SK-N-SH (cell line): ENCODE results near the gene PRKAG1. TPM values are rescaled to one million over a fixed set of nuclear protein-coding genes. Genes with fewer than 3 reads are reported as not detected.

Source experiments
- CTCF ChIA-PET: fragments of 300-600, 350-600 bp; formaldehyde crosslinking; extraction: SDS; loops from one replicate; lab custom pipeline; 2021; lab: Yijun Ruan, JAX
- POLR2A ChIA-PET: fragments of 350-600 bp; sonication (Branson Sonifier 250); formaldehyde crosslinking; extraction: SDS; loops from one replicate; lab custom pipeline; 2020; ENCODE audit warnings: antibody characterized with exemption, inconsistent platforms; lab: Yijun Ruan, JAX
- DNase-seq: peaks from one replicate; pipeline ENCODE4 v3.0.0; 2012
- H2AFZ ChIP-seq: fragments of 200-600 bp; sonication (generic); 2 replicates; pipeline ENCODE4 v1.8.1; 2016; ENCODE audit warnings: antibody characterized with exemption, mild to moderate bottlenecking, low read depth
- H3F3A ChIP-seq: fragments of 200-600 bp; sonication (generic); replicated peaks from 2 replicates; pipeline ENCODE3; 2016; ENCODE audit warnings: antibody characterized with exemption, mild to moderate bottlenecking; ENCODE audit not compliant: insufficient read depth
- H3K27ac ChIP-seq, 2 experiments: fragments of 200-500 bp in 1 of 2; fragments of 200-600 bp in 1 of 2; sonication (Bioruptor generic) in 1 of 2; sonication (generic), shearing (Covaris generic) in 1 of 2; 2 replicates each; pipeline versions ENCODE4 v1.5.1 to v1.6.1; 2014 to 2016; ENCODE audit warnings: low read depth in 2 of 2, inconsistent platforms in 1 of 2, low read length in 1 of 2, mild to moderate bottlenecking in 1 of 2, mixed read lengths in 1 of 2
- H3K27me3 ChIP-seq: fragments of 200-600 bp; sonication (generic), shearing (Covaris generic); 2 replicates; pipeline ENCODE4 v1.6.1; 2016; ENCODE audit warnings: mixed run types; ENCODE audit not compliant: insufficient read depth
- H3K36me3 ChIP-seq, 2 experiments: fragments of 200-500 bp in 1 of 2; fragments of 200-600 bp in 1 of 2; sonication (Bioruptor generic) in 1 of 2; sonication (generic) in 1 of 2; replicated peaks in 1 of 2; 2 replicates each; pipeline versions ENCODE3 to v1.5.1; 2014 to 2016; ENCODE audit warnings: low read length in 1 of 2, mild to moderate bottlenecking in 1 of 2; ENCODE audit not compliant: insufficient read depth in 2 of 2, control insufficient read depth in 1 of 2
- H3K4me1 ChIP-seq, 2 experiments: fragments of 200-500 bp in 1 of 2; fragments of 200-600 bp in 1 of 2; sonication (Bioruptor generic) in 1 of 2; sonication (generic), shearing (Covaris generic) in 1 of 2; 2 replicates each; pipeline versions ENCODE4 v1.5.1 to v1.6.1; 2014 to 2016; ENCODE audit warnings: low read depth in 1 of 2, low read length in 1 of 2, mixed run types in 1 of 2; ENCODE audit not compliant: insufficient read depth in 2 of 2, control insufficient read depth in 1 of 2
- H3K4me2 ChIP-seq: fragments of 200-600 bp; sonication (generic), shearing (Covaris generic); 2 replicates; pipeline ENCODE4 v1.6.1; 2017; ENCODE audit warnings: mixed run types
- H3K4me3 ChIP-seq, 2 experiments: fragments of 200-500 bp in 1 of 2; fragments of 200-600 bp in 1 of 2; sonication (Bioruptor generic) in 1 of 2; sonication (generic), shearing (Covaris generic) in 1 of 2; 2 replicates each; pipeline versions ENCODE4 v1.5.1 to v1.8.1; 2014 to 2016; ENCODE audit warnings: low read depth in 2 of 2, inconsistent platforms in 1 of 2, low read length in 1 of 2, mild to moderate bottlenecking in 1 of 2, mixed read lengths in 1 of 2, moderate library complexity in 1 of 2
- H3K79me2 ChIP-seq: fragments of 200-600 bp; sonication (generic); 2 replicates; pipeline ENCODE4 v1.8.1; 2017; ENCODE audit warnings: mild to moderate bottlenecking; ENCODE audit not compliant: insufficient read depth
- H3K9ac ChIP-seq: fragments of 200-600 bp; sonication (generic); 2 replicates; pipeline ENCODE4 v1.6.1; 2017; ENCODE audit warnings: mixed run types
- H3K9me2 ChIP-seq: fragments of 200-600 bp; sonication (generic); 2 replicates; pipeline ENCODE4 v1.6.1; 2017; ENCODE audit warnings: mixed run types
- H3K9me3 ChIP-seq: fragments of 200-600 bp; sonication (generic); 2 replicates; pipeline ENCODE4 v1.6.1; 2017; ENCODE audit warnings: mixed run types, mild to moderate bottlenecking, moderate library complexity
- H4K20me1 ChIP-seq: fragments of 200-600 bp; sonication (generic); 2 replicates; pipeline ENCODE4 v1.6.1; 2017; ENCODE audit warnings: mild to moderate bottlenecking, mixed run types; ENCODE audit not compliant: insufficient read depth
- JUND ChIP-seq: IDR thresholded peaks from 2 replicates; pipeline ENCODE4 v1.4.0; 2012
- MEF2A ChIP-seq: IDR thresholded peaks from 2 replicates; pipeline ENCODE4 v1.4.0; 2012; ENCODE audit warnings: low read depth, borderline replicate concordance
- POLR2AphosphoS5 ChIP-seq: IDR thresholded peaks from 2 replicates; pipeline ENCODE4 v1.6.1; 2012; ENCODE audit warnings: low read depth, low read length
- RAD21 ChIP-seq: IDR thresholded peaks from 2 replicates; pipeline ENCODE4 v1.6.1; 2012; ENCODE audit warnings: mild to moderate bottlenecking, low read length
- RXRA ChIP-seq: IDR thresholded peaks from 2 replicates; pipeline ENCODE4 v1.4.0; 2012; ENCODE audit warnings: low read depth, mild to moderate bottlenecking, borderline replicate concordance
- SIN3A ChIP-seq: IDR thresholded peaks from 2 replicates; pipeline ENCODE4 v1.6.1; 2012; ENCODE audit warnings: low read depth, mild to moderate bottlenecking, low read length, moderate library complexity, borderline replicate concordance
- TCF12 ChIP-seq: IDR thresholded peaks from 2 replicates; pipeline ENCODE4 v1.4.0; 2012
- YY1 ChIP-seq: IDR thresholded peaks from 2 replicates; pipeline ENCODE4 v1.4.0; 2012; ENCODE audit warnings: low read depth, mild to moderate bottlenecking
- WGBS: methylation state at CpG from one replicate; pipeline ENCODE4 v1.1.6; 2017; ENCODE audit warnings: low lambda C conversion rate; 5-methylcytosine and 5-hydroxymethylcytosine counted together
- polyA plus RNA-seq, 3 experiments: library from polyadenylated mRNA; depleted of rRNA; stranded (reverse); fragments of >200 nt; gene quantifications; 2 replicates each; pipeline ENCODE4 v1.2.3, GENCODE V29; 2012
- TF ChIP-seq, protein P1 (sequence below): fragments of 200-600 bp; sonication (generic); IDR thresholded peaks from 2 replicates; pipeline ENCODE4 v1.6.1; 2017; ENCODE audit warnings: antibody characterized with exemption, mild to moderate bottlenecking, moderate library complexity

The PRKAG1 gene
- polyA plus RNA-seq, 1 of the 3 experiments (the other 2 are of a cell fraction): 75.1 TPM

DNA sequence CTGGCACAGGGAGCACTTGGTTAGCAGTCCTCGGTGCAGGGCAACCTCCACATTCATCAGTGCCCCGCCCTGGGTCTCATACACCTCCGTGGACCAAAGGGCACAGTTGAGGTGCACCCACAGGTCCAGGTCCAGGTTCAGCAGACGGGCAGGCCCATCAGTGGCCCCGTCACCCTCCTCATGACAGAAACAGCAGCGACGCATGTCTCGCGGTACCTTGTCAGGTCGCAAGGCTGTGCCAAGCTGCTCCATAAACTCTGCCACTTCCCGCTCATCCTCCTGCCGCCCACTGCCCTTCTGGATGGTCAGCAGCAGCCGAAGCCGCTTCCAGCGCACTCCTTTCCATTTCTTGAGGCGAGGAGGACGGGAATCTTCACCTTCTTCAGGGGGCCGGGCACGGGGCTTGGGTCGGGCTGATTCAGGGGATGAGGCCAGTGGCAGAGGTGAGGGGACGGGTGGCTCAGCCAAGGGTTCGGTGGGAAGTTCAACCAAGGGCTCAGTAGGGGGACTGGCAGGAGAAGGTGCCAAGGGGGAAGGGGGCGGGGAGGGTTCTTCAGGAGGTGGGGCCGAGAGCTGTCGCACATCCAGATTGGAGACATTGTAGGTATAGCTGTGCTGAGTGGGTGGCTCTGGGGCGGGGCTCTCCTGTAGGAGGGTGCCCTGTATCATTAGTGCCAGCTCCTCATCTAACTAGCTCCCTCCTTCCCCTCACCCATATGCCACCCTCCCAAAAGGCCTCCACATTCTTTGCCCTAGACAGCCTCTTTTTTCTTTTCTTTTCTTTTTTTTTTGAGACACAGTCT is 8.3 kb upstream of the PRKAG1 start:
- Histone ChIP-seq H4K20me1 (no peaks in the 10 kb centered on the region), H3K4me2 (no peak overlapping the region), H3K9me2 (no peaks in the 10 kb centered on the region), H3K4me3 (no peak overlapping the region), H3K4me1 (no peaks in the 10 kb centered on the region), H3K27me3 (no peaks in the 10 kb centered on the region), H3K36me3 (peaks cover 47 to 91% of the 10 kb centered on the region in 2 experiments), H3K9ac (no peak overlapping the region), H2AFZ (no peak overlapping the region), H3K9me3 (no peaks in the 10 kb centered on the region), H3F3A (peaks cover 16% of the 10 kb centered on the region), H3K27ac (no peak overlapping the region; a peak in 1 of 4 replicates)
- 94% methylated on average over 24 of the region's 26 CpGs for WGBS
- CTCF ChIA-PET: interaction anchor here (1.0 to 1.1 kb wide), 3 partner anchors 17 to 65 kb away, joined by 3 to 5 read pairs (median 3); no protein-coding TSS in a partner anchor
- TF ChIP-seq SIN3A (no peak), JUND (no peak), YY1 (no peak), POLR2AphosphoS5 (no peak), MEF2A (no peak)
- TF ChIP-seq, all 33 proteins: peak for 0
- POLR2A ChIA-PET: no interaction called here
- H3K79me2 ChIP-seq: no peaks in the 10 kb centered on the region
- DNase-seq: peak; percentile 24

DNA sequence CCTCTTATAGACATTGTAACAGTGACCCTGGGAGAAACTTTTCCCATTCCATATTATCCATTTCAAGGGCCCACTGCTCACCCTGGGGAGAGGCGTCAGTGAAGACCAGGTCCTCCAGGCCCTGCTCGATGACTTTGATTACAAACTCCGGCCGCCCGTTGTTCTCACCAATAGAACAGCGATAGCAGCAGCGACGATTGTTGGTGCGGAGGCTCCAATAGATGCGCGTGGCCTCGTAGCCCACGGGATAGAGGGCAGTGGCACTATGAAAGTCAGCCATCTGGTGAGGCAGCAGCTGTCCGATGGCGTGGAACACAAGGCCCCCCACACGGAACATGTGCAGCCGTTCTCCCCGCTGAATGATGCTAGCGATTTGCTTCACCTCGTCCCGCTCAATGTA is 7.5 kb upstream of the PRKAG1 start:
- ChIA-PET CTCF (interaction anchor here (0.6 to 1.1 kb wide), 2 partner anchors 17 to 38 kb away, joined by 3 read pairs; no protein-coding TSS in a partner anchor), POLR2A (no interaction called here)
- H3K9me2 ChIP-seq: no peaks in the 10 kb centered on the region

More for the DNA sequence above, 7.5 kb upstream of the PRKAG1 start:
- Histone ChIP-seq H3K4me1 (no peaks in the 10 kb centered on the region), H3K9ac (no peak overlapping the region), H2AFZ (no peak overlapping the region), H3K4me2 (no peak overlapping the region), H3K4me3 (no peak overlapping the region), H3K27ac (no peak overlapping the region), H3K79me2 (no peaks in the 10 kb centered on the region), H3K27me3 (no peaks in the 10 kb centered on the region), H4K20me1 (no peaks in the 10 kb centered on the region), H3K9me3 (no peaks in the 10 kb centered on the region), H3F3A (peaks cover 18% of the 10 kb centered on the region), H3K36me3 (peaks cover 48 to 89% of the 10 kb centered on the region in 2 experiments)
- no peak for TF ChIP-seq RAD21
- TF ChIP-seq RXRA: no peak
- TF ChIP-seq, protein P1, sequence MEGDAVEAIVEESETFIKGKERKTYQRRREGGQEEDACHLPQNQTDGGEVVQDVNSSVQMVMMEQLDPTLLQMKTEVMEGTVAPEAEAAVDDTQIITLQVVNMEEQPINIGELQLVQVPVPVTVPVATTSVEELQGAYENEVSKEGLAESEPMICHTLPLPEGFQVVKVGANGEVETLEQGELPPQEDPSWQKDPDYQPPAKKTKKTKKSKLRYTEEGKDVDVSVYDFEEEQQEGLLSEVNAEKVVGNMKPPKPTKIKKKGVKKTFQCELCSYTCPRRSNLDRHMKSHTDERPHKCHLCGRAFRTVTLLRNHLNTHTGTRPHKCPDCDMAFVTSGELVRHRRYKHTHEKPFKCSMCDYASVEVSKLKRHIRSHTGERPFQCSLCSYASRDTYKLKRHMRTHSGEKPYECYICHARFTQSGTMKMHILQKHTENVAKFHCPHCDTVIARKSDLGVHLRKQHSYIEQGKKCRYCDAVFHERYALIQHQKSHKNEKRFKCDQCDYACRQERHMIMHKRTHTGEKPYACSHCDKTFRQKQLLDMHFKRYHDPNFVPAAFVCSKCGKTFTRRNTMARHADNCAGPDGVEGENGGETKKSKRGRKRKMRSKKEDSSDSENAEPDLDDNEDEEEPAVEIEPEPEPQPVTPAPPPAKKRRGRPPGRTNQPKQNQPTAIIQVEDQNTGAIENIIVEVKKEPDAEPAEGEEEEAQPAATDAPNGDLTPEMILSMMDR: no peak
- no peak for TF ChIP-seq SIN3A
- TF ChIP-seq TCF12: no peak
- WGBS: over 99% methylated on average over 13 of the region's 21 CpGs
- no peak for DNase-seq
